NCI-H1694 (cell line): ENCODE measurements around the gene P3H2.

Experiments used
- DNase-seq: peaks from one replicate; lab custom pipeline; 2025; lab: John Stamatoyannopoulos, UW

Gene P3H2

DNA sequence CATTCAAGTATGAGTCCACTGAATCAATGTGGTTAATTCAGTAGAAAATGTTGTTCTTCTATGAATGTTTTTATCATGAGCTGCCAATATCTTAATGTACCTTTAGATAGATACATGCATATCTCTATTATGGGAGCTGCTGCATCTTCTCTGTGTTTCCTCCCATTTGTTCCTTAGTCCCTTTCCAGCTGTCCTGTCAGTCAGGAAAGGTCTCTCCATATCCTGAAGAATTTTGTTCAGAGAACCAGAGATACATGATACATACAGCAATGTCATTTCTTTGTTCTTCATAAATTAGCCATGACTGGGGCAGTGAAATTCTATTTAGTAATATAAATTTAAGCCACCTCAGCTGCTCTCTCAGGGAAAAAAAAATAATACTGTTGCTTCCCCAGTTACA is 103.7 kb downstream of the P3H2 start:
- DNase-seq = no peak

DNA sequence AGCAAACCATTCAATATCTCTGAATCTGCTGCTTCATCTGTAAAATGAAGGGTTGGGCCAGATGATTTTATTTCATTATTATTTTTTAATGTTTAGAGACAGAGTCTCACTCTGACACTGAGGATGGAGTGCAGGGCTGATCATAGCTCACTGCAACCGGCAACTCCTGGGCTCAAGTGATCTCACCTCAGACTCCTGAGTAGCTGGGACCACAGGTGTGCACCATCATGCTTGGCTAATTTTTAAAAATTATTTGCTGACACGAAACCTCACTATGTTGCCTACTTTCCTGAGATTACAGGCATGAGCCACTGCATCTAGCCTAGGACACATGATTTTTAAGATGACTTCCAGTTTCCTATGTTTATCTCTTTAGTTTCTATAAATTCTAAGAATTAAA is 105.8 kb downstream of the P3H2 start:
- DNase-seq = no peak

DNA sequence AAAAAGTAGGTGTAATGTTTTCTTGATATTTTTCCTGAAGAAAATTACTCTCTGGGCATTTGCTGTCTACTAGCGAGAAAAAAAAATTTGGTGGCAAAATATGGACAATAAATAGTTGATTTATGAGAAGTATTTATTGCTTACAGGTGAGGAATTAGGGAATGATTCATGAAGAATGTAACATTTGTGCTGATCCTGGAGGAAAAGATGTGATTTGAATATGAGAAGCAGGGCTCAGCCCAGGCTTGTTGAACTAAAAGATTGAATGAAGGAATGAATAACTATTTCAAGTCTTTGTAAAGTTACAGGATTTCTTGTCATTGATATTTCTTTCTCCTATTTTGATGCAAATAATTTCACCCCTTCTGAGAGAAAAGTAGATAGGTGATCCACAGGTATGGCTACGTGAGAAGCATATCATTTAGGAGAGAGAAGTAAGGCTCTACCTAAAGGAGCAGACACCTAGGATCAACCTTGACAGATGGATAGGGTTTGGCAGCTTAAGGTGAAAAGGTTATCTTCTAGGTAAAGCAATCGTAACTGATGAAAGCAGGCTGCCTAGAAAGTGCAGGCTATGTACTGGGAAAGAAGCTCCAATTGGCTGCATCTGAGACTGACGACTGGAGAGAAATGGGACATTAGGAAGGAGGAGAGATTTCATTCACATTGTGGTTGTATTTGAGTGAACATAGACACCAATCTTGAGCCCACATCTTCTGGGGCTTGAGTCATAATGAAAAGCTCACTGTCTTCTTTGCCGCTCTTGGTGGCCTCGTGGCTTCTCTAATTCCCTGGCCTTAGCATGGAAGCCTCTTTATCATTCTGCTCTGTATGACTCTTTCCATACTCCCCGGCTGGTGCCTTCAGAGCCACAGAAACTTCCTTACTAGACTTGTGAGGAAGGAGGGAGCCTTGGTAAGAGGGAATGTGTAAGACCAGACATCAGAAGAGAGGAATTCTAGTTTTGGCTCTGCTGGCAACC is 106.5 kb downstream of the P3H2 start:
- no peak for DNase-seq

DNA sequence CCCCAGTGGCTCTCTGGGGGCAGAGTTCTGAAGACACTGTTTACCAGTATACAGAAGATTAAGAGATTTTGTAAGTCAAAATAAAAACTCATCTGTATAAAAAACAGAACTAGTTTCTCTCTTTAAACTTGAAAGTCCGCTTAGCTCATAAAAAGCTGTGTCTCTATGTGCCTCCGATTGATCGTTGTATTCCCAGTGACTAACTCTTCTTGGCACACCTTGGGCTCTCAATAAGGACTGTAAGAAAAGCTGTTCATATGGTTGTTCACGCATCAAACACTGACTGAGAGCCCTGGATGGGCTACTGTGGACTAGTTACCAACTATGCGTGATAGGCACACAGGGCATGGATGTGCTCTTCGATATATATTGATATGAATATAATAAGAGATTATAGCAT is 107.9 kb downstream of the P3H2 start:
- DNase-seq = no peak

DNA sequence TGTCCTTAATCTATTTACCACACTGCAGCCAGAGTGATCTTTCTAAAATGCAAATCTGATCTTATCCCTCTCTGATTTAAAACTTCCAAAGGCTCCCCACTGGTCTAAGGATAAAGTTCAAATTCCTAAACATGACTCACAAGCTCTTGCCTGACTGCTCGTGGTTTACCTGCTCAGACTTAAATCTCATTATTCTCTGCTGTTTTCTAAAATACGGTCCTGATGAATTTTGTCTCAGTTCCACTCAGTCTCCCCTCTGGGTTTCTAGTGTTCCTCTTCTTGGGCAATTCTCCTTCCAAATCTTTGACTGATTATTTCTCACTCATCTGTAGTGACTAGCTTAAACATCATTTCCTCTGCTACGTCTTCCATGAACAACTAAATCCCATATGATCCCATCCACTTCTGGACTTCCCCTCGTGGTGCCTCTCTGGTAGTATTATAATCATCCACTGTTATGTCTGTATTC is 108.3 kb downstream of the P3H2 start:
- no peak for DNase-seq

DNA sequence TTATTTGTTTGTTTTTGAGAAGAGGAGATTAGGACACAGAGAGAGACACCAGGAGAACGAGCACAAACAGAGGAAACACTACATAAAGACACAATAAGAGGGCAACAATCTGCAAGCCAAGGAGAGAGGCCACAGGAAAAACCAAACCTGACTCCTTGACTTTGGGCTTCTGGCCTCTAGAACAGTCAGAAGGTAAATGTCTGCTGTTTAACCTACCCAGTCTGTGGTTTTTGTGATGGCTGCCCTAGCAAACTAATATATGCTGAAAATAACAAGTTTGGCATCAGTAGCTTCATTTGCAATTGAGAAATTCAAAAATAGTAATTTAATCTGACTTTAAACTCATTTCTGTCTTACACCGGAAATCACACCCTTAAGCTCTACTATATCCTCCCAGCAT is 110.2 kb downstream of the P3H2 start:
- DNase-seq = no peak

DNA sequence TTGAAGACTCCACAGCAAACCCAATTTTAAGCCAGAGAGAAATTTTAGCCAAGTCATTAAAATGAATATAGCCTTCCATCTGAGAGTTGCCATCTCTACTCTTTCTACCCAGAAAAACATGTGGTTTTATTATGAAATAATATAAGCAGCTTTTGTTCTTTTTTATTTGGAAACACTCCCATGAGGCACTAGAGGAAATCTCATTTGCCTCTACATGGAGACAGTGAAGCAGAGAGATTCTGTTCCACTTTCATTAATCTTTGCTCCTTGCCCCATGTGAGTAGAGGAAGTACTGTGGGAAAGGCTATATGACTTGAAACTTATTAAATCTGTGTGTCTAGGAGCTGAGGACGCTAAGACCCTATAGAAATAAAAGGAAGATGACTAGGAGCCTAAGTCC is 111.1 kb downstream of the P3H2 start:
- no peak for DNase-seq

DNA sequence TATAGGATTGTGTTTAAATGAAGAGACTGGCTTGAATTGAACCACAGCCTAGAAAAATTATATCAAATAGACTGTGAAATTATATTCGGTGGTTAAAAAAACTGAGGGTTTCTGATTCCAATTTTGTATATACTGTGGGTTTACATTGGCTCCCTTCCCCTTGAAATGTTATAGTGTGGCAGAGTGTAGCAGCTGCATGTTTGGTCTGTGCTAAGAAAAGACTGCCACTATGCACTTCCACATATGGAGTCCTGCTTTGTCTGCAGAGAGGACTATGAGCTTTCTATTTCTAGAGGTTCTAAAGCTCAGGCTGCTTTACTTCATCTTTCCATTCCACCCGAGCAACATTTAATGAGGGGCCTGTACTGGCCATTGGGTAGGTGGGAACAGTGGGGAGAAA is 112.3 kb downstream of the P3H2 start:
- DNase-seq = no peak

DNA sequence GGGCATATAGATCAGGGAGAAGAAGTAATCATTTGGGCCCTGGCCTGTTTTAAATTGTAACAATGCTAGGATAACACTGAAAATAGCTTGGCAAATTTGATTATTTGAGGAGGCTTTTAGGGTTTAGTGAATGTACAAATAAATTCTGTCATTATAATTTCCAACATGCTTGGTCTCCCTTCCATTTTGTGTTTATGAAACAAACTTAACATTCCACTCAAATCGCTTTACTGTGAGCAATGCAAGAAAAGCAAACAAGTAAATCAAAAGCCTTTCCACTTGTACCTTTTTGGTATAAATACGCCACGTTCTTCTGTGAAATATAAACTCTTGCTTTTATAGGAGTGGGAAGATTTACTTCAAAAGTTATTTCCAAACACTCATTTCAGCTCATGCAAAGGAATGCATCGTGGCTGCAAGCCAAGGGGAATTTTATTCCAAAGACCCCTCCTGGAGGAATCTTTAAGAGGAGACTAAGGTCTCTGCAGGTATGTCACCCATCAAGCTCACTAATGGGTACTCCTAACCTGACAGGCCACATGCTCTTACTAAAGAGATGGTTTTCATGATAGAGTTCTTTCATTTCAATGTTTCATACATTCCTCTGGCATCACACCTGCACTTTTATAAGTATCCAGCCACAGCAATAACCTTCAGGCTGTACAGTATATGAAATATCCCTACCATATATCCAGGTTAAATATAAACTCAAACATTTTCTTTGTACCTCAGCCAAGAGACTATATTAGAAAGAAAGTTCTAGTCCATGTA is 115.2 kb downstream of the P3H2 start:
- no peak for DNase-seq

DNA sequence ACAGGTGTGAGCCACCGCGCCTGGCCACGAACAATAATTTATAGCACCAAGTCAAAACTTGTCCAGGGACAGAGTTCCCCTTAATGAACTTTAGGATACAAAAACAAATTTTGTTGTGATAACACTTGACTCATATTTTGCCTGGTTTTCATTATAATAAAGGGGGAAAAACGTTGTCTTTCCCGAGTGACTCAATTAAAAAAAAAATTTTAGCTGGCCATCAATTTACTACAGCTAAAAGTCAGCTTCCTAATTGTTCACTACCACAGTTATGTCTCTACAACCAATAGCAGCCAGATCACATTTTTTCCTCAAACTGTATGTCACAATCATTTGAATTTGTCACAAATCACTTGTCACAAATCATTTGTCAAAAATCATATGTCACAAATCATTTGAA is 116.0 kb downstream of the P3H2 start:
- DNase-seq = no peak

DNA sequence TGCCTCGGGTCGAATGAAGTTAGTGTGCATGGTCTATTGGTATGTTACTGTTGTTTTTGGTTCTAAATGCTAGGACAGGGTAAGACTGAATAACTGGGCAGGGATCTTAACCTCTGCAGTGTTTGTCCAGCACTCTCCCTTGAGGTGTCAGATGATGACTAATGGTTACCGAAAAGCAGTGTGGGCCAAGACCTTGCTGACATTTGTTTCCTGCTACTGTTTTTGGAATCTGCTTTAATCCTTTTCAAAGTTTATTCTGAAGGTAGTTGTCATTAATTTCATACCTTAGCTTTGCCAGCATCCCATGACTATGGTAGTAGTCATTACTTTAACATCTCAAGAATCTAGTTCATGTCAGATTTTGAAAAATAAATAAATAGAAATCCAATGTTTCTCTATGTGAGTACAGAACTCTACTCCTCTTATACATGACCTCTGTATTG is 117.0 kb downstream of the P3H2 start:
- no peak for DNase-seq

DNA sequence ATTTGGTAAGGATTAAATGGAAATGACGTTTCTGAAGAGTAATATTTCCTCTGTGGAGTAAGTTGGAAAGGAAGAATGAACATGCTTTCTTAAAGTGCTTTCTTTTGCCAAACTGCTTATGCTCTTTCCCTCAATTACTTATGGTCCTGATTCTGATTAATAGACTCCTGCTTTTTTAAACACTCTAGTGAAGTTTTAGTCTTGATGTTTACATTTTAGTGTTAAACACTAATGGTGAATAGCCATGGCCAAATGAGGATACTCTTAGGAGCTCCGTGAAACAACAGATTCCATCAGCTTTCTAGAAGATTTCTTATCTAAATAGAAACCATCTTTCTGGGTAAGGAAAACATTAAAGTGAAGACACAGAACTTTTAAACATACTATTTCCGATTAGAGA is 117.6 kb downstream of the P3H2 start:
- DNase-seq = no peak

DNA sequence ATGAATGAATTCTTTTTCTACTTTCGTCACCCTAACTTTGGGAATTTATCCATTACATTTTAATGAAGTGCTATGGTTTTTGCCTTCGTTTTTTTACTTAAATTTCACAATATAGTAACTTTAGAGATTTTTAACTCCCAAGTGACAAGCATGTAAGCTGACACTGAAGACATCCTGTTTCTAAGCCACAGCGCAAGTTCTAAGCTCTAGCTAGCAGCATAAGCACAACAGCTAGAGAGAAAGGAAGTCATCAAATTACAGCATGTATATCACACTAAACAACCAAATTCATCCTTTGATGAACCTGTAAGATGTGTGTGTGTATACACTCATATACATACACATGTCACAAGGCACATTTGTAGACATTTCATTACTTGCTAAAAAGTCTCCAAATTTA is 119.3 kb downstream of the P3H2 start:
- no peak for DNase-seq

DNA sequence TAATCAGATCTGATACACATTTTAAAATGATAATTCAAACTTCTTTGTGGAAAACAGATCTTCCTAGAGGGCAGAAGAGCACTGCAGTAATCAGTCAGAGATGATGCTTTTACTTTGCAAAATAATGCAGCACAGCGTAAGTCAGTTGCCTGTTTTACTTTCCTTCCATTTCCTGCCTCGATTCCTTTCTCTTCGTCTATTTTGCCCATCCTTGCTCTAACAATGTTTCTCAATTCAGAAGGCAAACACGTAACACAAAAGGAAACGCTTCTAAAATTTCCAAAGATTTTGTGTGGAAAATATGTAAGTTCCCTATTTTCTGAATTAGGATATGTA is 119.9 kb downstream of the P3H2 start:
- no peak for DNase-seq

DNA sequence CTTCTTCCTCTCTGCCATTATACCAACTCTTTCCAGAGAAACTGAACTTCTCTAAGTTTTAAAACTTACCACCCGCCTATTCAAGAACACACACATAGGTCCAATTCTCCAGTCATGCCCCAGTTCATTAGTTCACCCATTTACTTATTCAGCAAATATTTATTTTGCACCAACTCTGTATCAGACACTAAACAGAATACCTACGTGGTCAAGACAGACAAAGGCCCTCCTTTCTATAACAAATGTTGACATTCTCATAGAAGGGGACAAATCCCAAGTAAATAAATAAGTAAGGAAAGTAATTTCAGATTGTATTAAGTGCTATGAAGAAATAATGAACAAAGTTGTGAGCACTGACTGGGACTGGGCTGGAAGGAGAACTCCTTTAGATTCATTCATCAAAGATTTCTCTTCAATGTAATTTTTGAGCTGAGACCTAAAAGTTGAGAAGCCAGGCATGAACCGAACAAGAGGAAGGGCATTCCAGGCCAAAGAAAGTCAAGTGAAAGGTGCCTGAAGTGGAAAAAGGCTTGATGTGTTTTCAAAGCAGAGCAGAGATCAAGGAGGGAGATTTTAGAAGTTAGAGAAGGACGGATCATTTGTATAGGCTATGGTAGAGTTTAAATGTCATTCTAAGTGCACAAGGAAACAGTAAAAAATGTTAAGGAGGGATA is 120.4 kb downstream of the P3H2 start:
- DNase-seq = no peak

DNA sequence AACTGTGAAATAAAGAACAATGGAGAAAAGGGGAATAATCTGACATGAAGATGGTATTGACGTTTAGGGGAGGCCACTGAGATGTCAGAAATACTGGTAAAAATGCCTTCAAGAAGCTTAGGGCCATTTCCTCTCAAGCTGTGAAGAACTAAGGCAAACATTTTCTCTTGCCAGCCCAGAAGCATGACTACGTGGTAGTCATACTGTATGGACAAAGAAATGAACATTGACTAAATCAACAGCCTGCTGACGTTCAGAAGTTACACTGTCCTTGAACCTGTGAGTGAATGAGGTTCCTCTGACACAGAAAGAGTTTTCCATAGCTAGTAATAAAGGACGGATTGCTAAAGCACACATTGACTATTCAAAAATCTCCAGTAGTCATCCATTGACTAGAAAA is 121.0 kb downstream of the P3H2 start:
- DNase-seq = no peak

DNA sequence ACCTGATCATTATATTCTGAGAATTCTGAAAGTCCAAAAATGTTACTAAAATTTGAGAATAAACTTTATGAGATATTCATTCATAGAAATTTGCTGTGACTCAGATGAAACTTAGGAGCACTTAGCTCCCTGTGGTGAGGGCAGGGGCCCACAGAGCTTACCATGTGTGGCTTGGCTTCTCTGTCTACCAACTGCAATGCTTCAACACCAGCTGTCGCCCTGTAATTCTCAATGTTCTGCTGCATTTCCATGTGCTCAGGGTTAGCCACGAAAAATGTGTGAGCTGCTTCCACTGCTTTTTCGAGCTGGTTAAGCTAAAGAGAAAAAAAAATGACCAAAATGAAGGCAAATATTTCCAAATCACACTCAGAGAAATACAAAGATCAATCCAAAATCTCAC is 125.6 kb downstream of the P3H2 start:
- no peak for DNase-seq

DNA sequence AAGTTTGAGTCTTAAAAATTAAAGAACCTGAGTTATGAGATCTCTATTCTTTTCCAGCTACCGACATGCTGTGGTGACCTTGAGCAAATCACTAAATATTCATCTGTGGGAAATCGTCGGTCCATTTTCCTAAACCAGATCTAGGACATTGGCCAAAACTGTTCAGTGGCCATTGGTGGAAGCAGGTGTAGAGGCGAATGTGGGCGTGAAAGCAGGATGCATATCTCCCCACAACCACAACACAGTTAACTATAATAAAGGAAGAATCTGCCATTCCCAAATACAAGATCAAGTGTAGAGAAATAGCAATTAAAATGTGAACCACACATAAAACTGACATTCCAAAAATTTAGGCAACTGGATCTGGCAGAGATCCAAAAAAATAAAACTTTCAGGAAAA is 129.9 kb downstream of the P3H2 start:
- DNase-seq = no peak

DNA sequence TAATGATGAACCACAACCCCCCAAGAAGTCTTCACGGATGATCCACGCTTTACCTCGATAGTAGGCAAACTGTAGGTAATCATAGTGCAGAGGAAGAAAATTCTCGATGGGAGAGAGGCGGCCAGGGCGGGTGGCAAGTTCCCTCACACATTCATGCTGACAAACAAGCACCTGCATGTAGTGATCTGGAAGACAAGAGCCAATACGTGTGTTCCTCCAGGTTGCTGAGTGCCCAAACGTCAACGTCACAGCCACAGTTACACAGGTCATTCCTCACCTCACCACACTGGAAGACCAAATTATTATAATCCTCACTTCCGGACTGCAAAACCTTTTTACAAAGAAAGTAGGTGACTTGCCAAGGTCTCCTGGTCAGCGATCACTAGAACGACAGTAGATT is 131.8 kb downstream of the P3H2 start:
- DNase-seq = no peak

DNA sequence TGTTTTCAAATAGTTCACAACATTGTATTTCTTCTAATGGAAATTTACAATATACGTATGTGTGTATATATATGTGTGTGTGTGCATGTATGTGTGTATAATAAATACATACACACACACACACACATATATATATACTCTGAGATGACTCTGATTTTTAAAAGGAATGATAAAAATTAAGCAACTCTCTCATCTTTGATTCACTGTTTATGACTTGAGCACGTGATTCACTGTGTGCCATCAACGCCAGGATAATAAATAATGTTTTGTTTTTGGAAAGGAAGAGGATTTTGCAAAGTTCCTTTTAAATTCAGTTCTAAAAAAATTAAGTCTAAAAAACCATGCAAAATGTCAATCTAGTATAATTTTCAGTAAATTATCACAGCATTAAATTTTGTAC is 132.4 kb downstream of the P3H2 start:
- DNase-seq = no peak

DNA sequence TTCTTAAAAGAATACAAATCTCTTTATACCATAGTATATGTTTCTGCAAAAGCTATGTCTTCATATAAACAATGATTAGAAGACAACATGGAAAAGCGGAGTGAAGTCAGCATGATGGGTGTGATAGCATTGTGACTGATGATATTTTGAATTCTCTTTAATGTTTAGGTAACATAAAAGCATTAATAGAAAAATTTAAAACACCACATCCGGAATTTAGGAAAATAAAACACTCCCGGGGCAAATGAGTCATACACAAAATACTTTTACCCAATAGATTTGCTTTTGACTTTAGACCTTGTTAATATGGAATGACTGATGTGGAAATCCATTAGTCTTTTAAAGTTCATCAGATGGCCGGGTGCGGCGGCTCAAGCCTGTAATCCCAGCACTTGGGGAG is 134.7 kb downstream of the P3H2 start:
- no peak for DNase-seq

DNA sequence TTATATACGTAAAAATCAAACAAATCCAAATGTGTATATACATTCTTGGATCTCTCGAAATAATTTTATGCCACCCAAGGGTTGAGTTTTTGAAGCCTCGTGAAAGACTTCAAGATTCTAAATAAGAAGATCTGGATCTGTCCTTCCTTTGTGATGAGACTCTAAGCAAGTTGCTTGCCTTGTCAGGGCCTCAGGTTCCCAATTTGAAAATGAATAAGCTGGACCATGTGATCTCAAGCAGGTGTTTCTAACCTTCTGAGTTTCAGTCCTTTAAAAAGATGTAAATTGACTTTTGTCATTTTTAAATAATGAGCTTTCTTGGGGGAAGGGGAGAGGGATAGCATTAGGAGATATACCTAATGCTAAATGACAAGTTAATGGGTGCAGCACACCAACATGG is 137.1 kb downstream of the P3H2 start:
- DNase-seq = no peak
